ENCODE data around the gene GPBP1. TPM values are rescaled to one million over a fixed set of nuclear protein-coding genes. Genes with fewer than 3 reads are reported as not detected.
"Not testable (repeated sequence)": the region's sequence is repeated elsewhere in the genome, so short reads cannot be mapped to it uniquely, and the experiment has no call there.

GPBP1 gene
- total RNA-seq, 1 donor from 2014 or later, result 21.2 TPM

DNA sequence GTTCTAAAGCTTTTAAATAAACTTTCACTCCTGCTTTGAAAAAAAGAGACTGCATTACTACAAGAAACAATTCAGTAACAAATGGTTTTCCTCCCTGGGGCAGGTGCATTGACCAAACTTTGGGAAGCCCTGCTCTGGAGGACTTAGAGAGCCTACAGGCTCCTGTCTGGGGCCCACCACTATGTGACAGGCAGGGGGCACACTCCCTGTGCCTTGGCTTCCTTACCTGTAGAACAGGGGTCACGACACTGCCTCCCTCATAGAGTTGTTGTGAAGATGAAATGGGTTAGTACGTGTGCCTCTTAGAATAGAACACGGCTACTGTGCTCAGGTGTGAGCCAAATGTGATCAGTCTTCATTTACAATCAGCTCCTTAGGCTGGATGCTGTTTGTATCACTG, 130.1 kb downstream of the GPBP1 start:
- no peak for DNase-seq (ENCODE audit: low spot score in 2 of 2)
- H3K4me3 ChIP-seq, result no peak overlapping the region
- H3K4me1 ChIP-seq, result no peaks in the 10 kb centered on the region
- H3K36me3 ChIP-seq, result no peaks in the 10 kb centered on the region
- H3K27me3 ChIP-seq, result no peaks in the 10 kb centered on the region
- no peaks in the 10 kb centered on the region for H3K9me3 ChIP-seq
- H3K27ac ChIP-seq, result no peak overlapping the region
- TF ChIP-seq CTCF (IDR thresholded peaks at IDR 0.05), result no peak
- intact Hi-C loops (cut with DNase I), result no loop called here

- H3K4me1 ChIP-seq, result no peaks in the 10 kb centered on the region
- TF ChIP-seq CTCF (IDR thresholded peaks at IDR 0.05), result no peak
- H3K4me3 ChIP-seq, result no peak overlapping the region
- intact Hi-C loops (cut with DNase I), result no loop called here
- no peaks in the 10 kb centered on the region for H3K36me3 ChIP-seq
- no peaks in the 10 kb centered on the region for H3K27me3 ChIP-seq
- no peaks in the 10 kb centered on the region for H3K9me3 ChIP-seq
- DNase-seq (ENCODE audit: low spot score in 2 of 2), result no peak
- H3K27ac ChIP-seq, result no peak overlapping the region
These were observed 131.1 kb downstream of the GPBP1 start for GRCh38 chr5:57304931-57305330.

- Histone ChIP-seq H3K4me3 (no peak overlapping the region), H3K9me3 (no peaks in the 10 kb centered on the region), H3K27ac (no peak overlapping the region), H3K36me3 (no peaks in the 10 kb centered on the region), H3K4me1 (no peaks in the 10 kb centered on the region), H3K27me3 (no peaks in the 10 kb centered on the region)
- DNase-seq (ENCODE audit: low spot score in 2 of 2), result no peak
- TF ChIP-seq CTCF (IDR thresholded peaks at IDR 0.05), result no peak
- intact Hi-C loops (cut with DNase I), result no loop called here
These were observed 132.5 kb downstream of the GPBP1 start for GRCh38 chr5:57306359-57306758.

- H3K27me3 ChIP-seq, result no peaks in the 10 kb centered on the region
- TF ChIP-seq CTCF (IDR thresholded peaks at IDR 0.05), result no peak
- no peak overlapping the region for H3K4me3 ChIP-seq
- intact Hi-C loops (cut with DNase I), result no loop called here
- no peaks in the 10 kb centered on the region for H3K4me1 ChIP-seq
- H3K9me3 ChIP-seq, result no peaks in the 10 kb centered on the region
- H3K27ac ChIP-seq, result no peak overlapping the region
- H3K36me3 ChIP-seq, result no peaks in the 10 kb centered on the region
- no peak for DNase-seq (ENCODE audit: low spot score in 2 of 2)
These were observed 133.7 kb downstream of the GPBP1 start for GRCh38 chr5:57307516-57307915.

DNA sequence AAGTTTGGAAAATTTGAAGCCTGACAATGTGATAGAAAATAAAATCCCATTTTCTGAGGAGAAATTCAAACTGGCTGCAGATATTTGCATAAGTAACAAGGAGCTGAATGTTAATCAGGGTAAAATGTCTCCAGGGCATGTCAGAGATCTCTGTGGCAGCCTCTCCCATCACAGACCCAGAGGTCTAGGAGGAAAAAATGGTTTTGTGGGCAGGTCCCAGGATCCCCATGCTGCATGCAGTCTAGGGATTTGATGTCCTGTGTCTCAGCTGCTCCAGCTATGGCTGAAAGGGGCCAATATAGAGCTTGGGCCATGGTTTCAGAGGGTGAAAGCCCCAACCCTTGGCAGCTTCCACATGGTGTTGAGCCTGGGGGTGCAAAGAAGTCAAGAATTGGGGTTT, 135.2 kb downstream of the GPBP1 start:
- H3K36me3 ChIP-seq; H3K27ac ChIP-seq; H3K27me3 ChIP-seq; H3K9me3 ChIP-seq; DNase-seq (ENCODE audit: low spot score in 2 of 2); intact Hi-C loops (cut with DNase I); H3K4me3 ChIP-seq; H3K4me1 ChIP-seq: not testable (repeated sequence)

DNA sequence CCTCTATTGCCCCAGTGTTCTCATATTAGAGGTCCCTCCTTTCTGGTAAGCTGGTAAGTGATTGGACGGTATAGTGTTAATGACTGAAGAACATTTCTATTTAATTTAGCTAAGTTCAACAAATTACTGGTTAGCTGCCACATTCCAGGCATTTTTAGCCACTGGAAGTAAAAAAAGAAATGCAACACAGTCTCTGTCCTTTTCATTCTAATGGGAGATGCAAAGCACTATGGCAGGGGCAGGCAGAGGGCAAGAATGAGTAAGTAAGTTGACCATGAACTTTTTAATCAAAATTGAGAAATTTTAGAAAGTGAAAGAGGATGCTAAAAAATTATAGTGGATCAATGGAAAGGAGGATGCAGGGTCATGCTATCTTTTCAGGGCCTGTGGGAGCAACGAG, 137.4 kb downstream of the GPBP1 start:
- TF ChIP-seq CTCF (IDR thresholded peaks at IDR 0.05), result no peak
- Histone ChIP-seq H3K4me1 (no peaks in the 10 kb centered on the region), H3K27me3 (no peaks in the 10 kb centered on the region), H3K4me3 (no peak overlapping the region), H3K27ac (no peak overlapping the region), H3K9me3 (no peaks in the 10 kb centered on the region), H3K36me3 (no peaks in the 10 kb centered on the region)
- DNase-seq (ENCODE audit: low spot score in 2 of 2), result no peak
- intact Hi-C loops (cut with DNase I), result no loop called here
